Measurements from ENCODE around the gene FBXW4. TPM values are rescaled to one million over a fixed set of nuclear protein-coding genes. Genes with fewer than 3 reads are reported as not detected.

FBXW4 gene
- total and polyA plus RNA-seq, 2 of the 8 experiments (the other 6 are each of a cell fraction or from before 2014, with no cell fraction given), result 29.0 to 32.8 TPM

- no peaks in the 10 kb centered on the region for H3K9me3 ChIP-seq (ENCODE audit: insufficient read depth in 2 of 2, low read depth in 1 of 2, low read length in 1 of 2)
- H3K4me1 ChIP-seq (replicated peaks in 1 of 4; ENCODE audit: control insufficient read depth in 3 of 4, insufficient read depth in 4 of 4, low read length in 3 of 4), result peaks cover 5 to 17% (median 13%) of the 10 kb centered on the region in 4 experiments
- H3K18ac ChIP-seq (ENCODE audit: extremely low read depth, low read length), result no peak overlapping the region; the same call in 1 of the 2 replicates
- peaks cover 0 to 13% (median 3%) of the 10 kb centered on the region in 4 experiments; a peak in 5 of 8 replicates for H3K36me3 ChIP-seq (ENCODE audit: control insufficient read depth in 2 of 4, insufficient read depth in 4 of 4, low read length in 3 of 4)
- TF ChIP-seq ASH2L (IDR thresholded peaks at IDR 0.05; ENCODE audit: low read length), result no peak
- TF ChIP-seq SP1 (IDR thresholded peaks at IDR 0.05; ENCODE audit: low read depth, low read length), result no peak
- no peak for TF ChIP-seq CREB1 (IDR thresholded peaks at IDR 0.05)
- TF ChIP-seq CTBP2 (IDR thresholded peaks at IDR 0.05; ENCODE audit: borderline replicate concordance, insufficient read depth, insufficient read length, low read length), result no peak
- TF ChIP-seq SP2 (IDR thresholded peaks at IDR 0.05; ENCODE audit: low read length), result no peak
- TF ChIP-seq SIX5 (IDR thresholded peaks at IDR 0.05; ENCODE audit: low read depth, low read length), result no peak
- no peak for TF ChIP-seq E2F6 (IDR thresholded peaks at IDR 0.05)
- no peak for TF ChIP-seq CHD2 (IDR thresholded peaks at IDR 0.05; ENCODE audit: low read length)
- TF ChIP-seq TCF12 (IDR thresholded peaks at IDR 0.05; ENCODE audit: low read depth, low read length), result no peak
- TF ChIP-seq HDAC2 (IDR thresholded peaks at IDR 0.05; ENCODE audit: borderline replicate concordance in 1 of 2, low read depth in 2 of 2, low read length in 2 of 2), result no peak
- 90% methylated on average over 10 of the region's 10 CpGs; no CpG with 5 or more reads in 1 of the 2 experiments for WGBS, 2 experiments (ENCODE audit: extremely low coverage in 1 of 2, insufficient coverage in 1 of 2, insufficient read length in 1 of 2, insufficient replicate concordance in 2 of 2, low coverage in 1 of 2, low lambda C conversion rate in 2 of 2, missing lambda C conversion rate in 1 of 2)
- no peak overlapping the region for H2BK20ac ChIP-seq (ENCODE audit: low read length)
- no peak overlapping the region for H3K23ac ChIP-seq (ENCODE audit: insufficient read length)
- no peak overlapping the region for H3K4ac ChIP-seq (replicated peaks; ENCODE audit: insufficient read length, low read depth, low read length)
- H4K20me1 ChIP-seq (replicated peaks in 1 of 2; ENCODE audit: control insufficient read depth in 1 of 2, insufficient read depth in 2 of 2, low read length in 2 of 2), result peaks cover 0 to 1% of the 10 kb centered on the region in 2 experiments
- no peak overlapping the region for H3K4me2 ChIP-seq (ENCODE audit: insufficient read depth in 1 of 2, low read depth in 2 of 2, low read length in 2 of 2)
- H4K8ac ChIP-seq (ENCODE audit: extremely low read depth, insufficient read depth, low read length), result no peak overlapping the region
- no peaks in the 10 kb centered on the region for H3K27me3 ChIP-seq (replicated peaks in 1 of 4; ENCODE audit: control insufficient read depth in 3 of 4, extremely low read depth in 1 of 4, insufficient read depth in 3 of 4, low read length in 3 of 4)
- H2AFZ ChIP-seq (ENCODE audit: low read length), result no peak overlapping the region
- no peak overlapping the region for H3K4me3 ChIP-seq (ENCODE audit: extremely low read depth in 1 of 4, insufficient read depth in 2 of 4, low read depth in 3 of 4, low read length in 4 of 4)
- no peak overlapping the region for H2BK15ac ChIP-seq (ENCODE audit: low read length)
- no peak overlapping the region for H4K5ac ChIP-seq (ENCODE audit: insufficient read length, low read depth, low read length)
- no peak overlapping the region for H2AK5ac ChIP-seq (ENCODE audit: low read depth, low read length)
- no peak overlapping the region for H2BK5ac ChIP-seq (ENCODE audit: low read depth, low read length)
- no peak overlapping the region for H3K56ac ChIP-seq (replicated peaks; ENCODE audit: insufficient read length, low read depth, low read length)
- ChIA-PET POLR2A (ENCODE audit: partially characterized antibody) (interaction anchor here (0.8 to 3.0 kb wide), 2 partner anchors 8 to 26 kb away, joined by 3 to 8 read pairs; no protein-coding TSS in a partner anchor), CTCF (ENCODE audit: partially characterized antibody) (interaction anchor here (0.7 to 10.9 kb wide), 4 partner anchors 9 to 460 kb away, joined by 3 to 131 read pairs (median 12); no protein-coding TSS in a partner anchor)
- H2BK120ac ChIP-seq (replicated peaks; ENCODE audit: low read depth, low read length), result no peak overlapping the region
- FAIRE-seq, result no peak
- H3K14ac ChIP-seq (ENCODE audit: insufficient read length), result no peak overlapping the region
- H3K79me2 ChIP-seq (ENCODE audit: control insufficient read depth in 1 of 2, insufficient read depth in 2 of 2, low read length in 2 of 2), result no peaks in the 10 kb centered on the region
- no peaks in the 10 kb centered on the region for H3K23me2 ChIP-seq (ENCODE audit: low read depth, low read length)
- no peaks in the 10 kb centered on the region; the same call in 1 of the 2 replicates for H3K79me1 ChIP-seq (ENCODE audit: low read depth, low read length)
- DNase-seq (ENCODE audit: low read depth in 1 of 2, low spot score in 2 of 2), result no peak
- no peak overlapping the region for H2BK12ac ChIP-seq (ENCODE audit: low read depth, low read length)
- H4K91ac ChIP-seq (replicated peaks; ENCODE audit: insufficient read length, low read length), result no peak overlapping the region
- no peak overlapping the region for H3K9ac ChIP-seq (replicated peaks in 1 of 4; ENCODE audit: extremely low read depth in 1 of 4, low read depth in 3 of 4, low read length in 3 of 4)
- H3K27ac ChIP-seq (ENCODE audit: low read depth, low read length), result no peak overlapping the region
Observed at GRCh38 chr10:101612872-101613271, 82.1 kb downstream of the FBXW4 start.

All from H1 (cell line).